MM.1S (cell line): ENCODE data around the gene TENM4.

Experiments
- EZH2 ChIP-seq: fragments of 300-600 bp; sonication (generic); optimal IDR thresholded peaks from 2 replicates; pipeline ENCODE3; 2017; ENCODE audit warnings: low read depth, mild to moderate bottlenecking, antibody characterized with exemption, low read length, mixed read lengths
- TF ChIP-seq, protein P1 (sequence below): fragments of 300-600 bp; sonication (generic); IDR thresholded peaks from 2 replicates; pipeline ENCODE4 v1.5.1; 2016; ENCODE audit warnings: antibody characterized with exemption, low read length, mixed read lengths

DNA sequence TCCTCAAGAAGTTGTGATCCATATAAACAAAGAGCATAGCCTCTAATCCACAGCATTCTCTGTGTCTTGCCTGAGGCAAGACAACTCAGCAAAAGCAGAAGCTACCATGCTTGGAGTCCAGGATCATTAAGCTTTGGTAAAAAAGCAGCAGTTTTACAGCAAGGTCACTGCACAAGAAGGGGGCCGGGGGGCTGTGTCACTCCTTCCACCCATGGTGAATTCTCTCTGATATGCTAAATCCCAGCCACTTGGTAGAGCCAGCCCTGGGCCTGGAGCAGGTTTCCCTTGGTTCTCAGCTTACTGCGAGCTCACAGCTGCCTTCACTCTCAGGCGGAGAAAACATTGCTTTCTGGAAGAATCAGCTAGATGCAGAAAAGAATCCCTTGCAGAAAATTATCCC is 144.7 kb downstream of the TENM4 start:
- TF ChIP-seq, protein P1, sequence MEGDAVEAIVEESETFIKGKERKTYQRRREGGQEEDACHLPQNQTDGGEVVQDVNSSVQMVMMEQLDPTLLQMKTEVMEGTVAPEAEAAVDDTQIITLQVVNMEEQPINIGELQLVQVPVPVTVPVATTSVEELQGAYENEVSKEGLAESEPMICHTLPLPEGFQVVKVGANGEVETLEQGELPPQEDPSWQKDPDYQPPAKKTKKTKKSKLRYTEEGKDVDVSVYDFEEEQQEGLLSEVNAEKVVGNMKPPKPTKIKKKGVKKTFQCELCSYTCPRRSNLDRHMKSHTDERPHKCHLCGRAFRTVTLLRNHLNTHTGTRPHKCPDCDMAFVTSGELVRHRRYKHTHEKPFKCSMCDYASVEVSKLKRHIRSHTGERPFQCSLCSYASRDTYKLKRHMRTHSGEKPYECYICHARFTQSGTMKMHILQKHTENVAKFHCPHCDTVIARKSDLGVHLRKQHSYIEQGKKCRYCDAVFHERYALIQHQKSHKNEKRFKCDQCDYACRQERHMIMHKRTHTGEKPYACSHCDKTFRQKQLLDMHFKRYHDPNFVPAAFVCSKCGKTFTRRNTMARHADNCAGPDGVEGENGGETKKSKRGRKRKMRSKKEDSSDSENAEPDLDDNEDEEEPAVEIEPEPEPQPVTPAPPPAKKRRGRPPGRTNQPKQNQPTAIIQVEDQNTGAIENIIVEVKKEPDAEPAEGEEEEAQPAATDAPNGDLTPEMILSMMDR: no peak
- TF ChIP-seq EZH2: no peak
